Measurements from ENCODE around the gene MRPL41. TPM values are rescaled to one million over a fixed set of nuclear protein-coding genes. Genes with fewer than 3 reads are reported as not detected.
A peak's percentile ranks its signal among the peaks of the same experiment; 100 is the strongest.
"Not testable (repeated sequence)": the region's sequence is repeated elsewhere in the genome, so short reads cannot be mapped to it uniquely, and the experiment has no call there.

The MRPL41 gene
- total RNA-seq, 4 donors from 2014 or later = 8.6 to 47.9 (median 30.5) TPM

GRCh38 chr9:137550231-137550621 is 1.5 kb upstream of the MRPL41 start, which contains the start of gene PNPLA7:
TSS of gene PNPLA7 (minus strand) at chr9:137550402. CDS start at chr9:137550197, 205 bp downstream.
- TF ChIP-seq CTCF (IDR thresholded peaks at IDR 0.05) (no peak), POLR2A (IDR thresholded peaks at IDR 0.05) (peak in 1 of 2 donors; percentile 19)
- peaks cover 0 to 5% of the 10 kb centered on the region in 2 donors for H3K4me1 ChIP-seq
- intact Hi-C loops (cut with DNase I; ENCODE audit: low total_unique reads) = no loop called here

GRCh38 chr9:137550958-137551263 is 768 bp upstream of the MRPL41 start:
- intact Hi-C loops (cut with DNase I; ENCODE audit: low total_unique reads) = not testable (repeated sequence)

More at GRCh38 chr9:137550231-137550621, 1.5 kb upstream of the MRPL41 start, which contains the start of gene PNPLA7:
- H3K4me3 ChIP-seq = peak within 1 kb of the TSS; percentile 63 to 76
- no peaks in the 10 kb centered on the region for H3K9me3 ChIP-seq
- DNase-seq = peak; percentile 84 to 87
- peak within 1 kb of the TSS; percentile 86 to 87 for H3K27ac ChIP-seq
- H3K27me3 ChIP-seq = no peaks in the 10 kb centered on the region
- H3K36me3 ChIP-seq = no peaks in the 10 kb centered on the region

GRCh38 chr9:137552022-137552768 is 516 bp downstream of the MRPL41 start:
- H3K4me1 ChIP-seq = peaks cover 0 to 5% of the 10 kb centered on the region in 2 donors
- no peaks in the 10 kb centered on the region for H3K27me3 ChIP-seq
- no peak for DNase-seq
- intact Hi-C loops (cut with DNase I; ENCODE audit: low total_unique reads) = no loop called here
- H3K9me3 ChIP-seq = no peaks in the 10 kb centered on the region
- TF ChIP-seq CTCF (IDR thresholded peaks at IDR 0.05) = no peak
- peak in 1 of 2 donors; percentile 0 for TF ChIP-seq POLR2A (IDR thresholded peaks at IDR 0.05)
- H3K36me3 ChIP-seq = no peaks in the 10 kb centered on the region
- H3K27ac ChIP-seq = peak overlapping the region; percentile 67 to 89
- H3K4me3 ChIP-seq = peak overlapping the region; percentile 69 to 76

More at GRCh38 chr9:137550958-137551263, 768 bp upstream of the MRPL41 start:
- not testable (repeated sequence) for H3K27me3 ChIP-seq, H3K4me1 ChIP-seq, H3K36me3 ChIP-seq, DNase-seq, H3K9me3 ChIP-seq
- H3K4me3 ChIP-seq = peak overlapping the region; percentile 63 to 76
- H3K27ac ChIP-seq = peak overlapping the region; percentile 86 to 87

- H3K27ac ChIP-seq; DNase-seq; H3K4me3 ChIP-seq; H3K36me3 ChIP-seq; H3K9me3 ChIP-seq; intact Hi-C loops (cut with DNase I; ENCODE audit: low total_unique reads); H3K4me1 ChIP-seq; H3K27me3 ChIP-seq: not testable (repeated sequence)
These were observed 2.0 kb downstream of the MRPL41 start for GRCh38 chr9:137553654-137554053.

GRCh38 chr9:137554349-137554748 is 2.7 kb downstream of the MRPL41 start:
- Histone ChIP-seq H3K4me3 (no peak overlapping the region), H3K9me3 (no peaks in the 10 kb centered on the region), H3K36me3 (no peaks in the 10 kb centered on the region), H3K27ac (no peak overlapping the region), H3K27me3 (no peaks in the 10 kb centered on the region), H3K4me1 (peaks cover 0 to 5% of the 10 kb centered on the region in 2 donors)
- TF ChIP-seq POLR2A (IDR thresholded peaks at IDR 0.05) = no peak
- no peak for TF ChIP-seq CTCF (IDR thresholded peaks at IDR 0.05)
- DNase-seq = no peak
- intact Hi-C loops (cut with DNase I; ENCODE audit: low total_unique reads) = no loop called here

GRCh38 chr9:137555179-137555578 is 3.5 kb downstream of the MRPL41 start:
- Histone ChIP-seq H3K36me3 (no peaks in the 10 kb centered on the region), H3K27me3 (no peaks in the 10 kb centered on the region)
- intact Hi-C loops (cut with DNase I; ENCODE audit: low total_unique reads) = no loop called here

More at GRCh38 chr9:137555179-137555578, 3.5 kb downstream of the MRPL41 start:
- no peaks in the 10 kb centered on the region for H3K9me3 ChIP-seq
- H3K4me3 ChIP-seq = no peak overlapping the region
- peaks cover 0 to 5% of the 10 kb centered on the region in 2 donors for H3K4me1 ChIP-seq
- DNase-seq = no peak
- TF ChIP-seq CTCF (IDR thresholded peaks at IDR 0.05) (no peak), POLR2A (IDR thresholded peaks at IDR 0.05) (no peak)
- H3K27ac ChIP-seq = no peak overlapping the region

Data from uterus (tissue), 4 donors.